Activated naive CD4-positive, alpha-beta T cell treated with anti-CD3 and anti-CD28 coated beads, Interleukin-2, amount 50 U/mL, for 16 hours (primary cell): ENCODE results near the gene TMEM209.
"Not testable (repeated sequence)": the region's sequence is repeated elsewhere in the genome, so short reads cannot be mapped to it uniquely, and the experiment has no call there.

ENCODE experiments used
- DNase-seq: peaks from one replicate; pipeline ENCODE4 v3.0.0-alpha.2; 2020

TMEM209 gene

GRCh38 chr7:130141884-130142653, 63.1 kb downstream of the TMEM209 start:
- no peak for DNase-seq

- peak; percentile 62 for DNase-seq
These were observed 63.9 kb downstream of the TMEM209 start for GRCh38 chr7:130141161-130141883.

- no peak for DNase-seq
These were observed 64.5 kb downstream of the TMEM209 start for GRCh38 chr7:130140551-130141160.

GRCh38 chr7:130139193-130139960, 65.8 kb downstream of the TMEM209 start:
- no peak for DNase-seq

GRCh38 chr7:130137207-130137606, 68.0 kb downstream of the TMEM209 start:
- DNase-seq = no peak

- no peak for DNase-seq
These were observed 68.5 kb downstream of the TMEM209 start for GRCh38 chr7:130136579-130137167.

GRCh38 chr7:130135208-130136205, 69.7 kb downstream of the TMEM209 start:
- no peak for DNase-seq

- no peak for DNase-seq
These were observed 70.5 kb downstream of the TMEM209 start for GRCh38 chr7:130134726-130135125.

GRCh38 chr7:130134106-130134636, 71.0 kb downstream of the TMEM209 start:
- no peak for DNase-seq

- no peak for DNase-seq
These were observed 72.0 kb downstream of the TMEM209 start for GRCh38 chr7:130133029-130133782.

- no peak for DNase-seq
These were observed 73.0 kb downstream of the TMEM209 start for GRCh38 chr7:130131964-130132875.

GRCh38 chr7:130131191-130131834, 73.9 kb downstream of the TMEM209 start:
- no peak for DNase-seq

- no peak for DNase-seq
These were observed 76.2 kb downstream of the TMEM209 start for GRCh38 chr7:130129011-130129411.

- no peak for DNase-seq
These were observed 77.3 kb downstream of the TMEM209 start for GRCh38 chr7:130127821-130128317.

GRCh38 chr7:130127404-130127803, 77.8 kb downstream of the TMEM209 start:
- DNase-seq = no peak

- not testable (repeated sequence) for DNase-seq
These were observed 78.4 kb downstream of the TMEM209 start for GRCh38 chr7:130126840-130127239.

GRCh38 chr7:130124711-130125110, 80.5 kb downstream of the TMEM209 start:
- DNase-seq = no peak

GRCh38 chr7:130123501-130123900, 81.7 kb downstream of the TMEM209 start:
- DNase-seq = no peak
